Gastroesophageal sphincter (tissue), 4 donors: ENCODE data around the gene ADD1. TPM values are rescaled to one million over a fixed set of nuclear protein-coding genes. Genes with fewer than 3 reads are reported as not detected.

Experiments
- ATAC-seq: fragments of 150-250 bp; one replicate; pipeline ENCODE4 v1.9.1; 2016; ENCODE audit warnings: mild to moderate bottlenecking, moderate library complexity
- H3K27ac ChIP-seq, 4 donors: fragments of 200-600 bp; sonication (generic) in 3 of 4; 1 replicate in 3 of 4; 2 replicates in 1 of 4; pipeline ENCODE4 v1.5.1; 2016 to 2019
- H3K27me3 ChIP-seq: fragments of 200-600 bp; sonication (generic); one replicate; pipeline ENCODE4 v1.5.1; 2019
- H3K36me3 ChIP-seq, 2 donors: fragments of 200-600 bp; sonication (generic); one replicate each; pipeline ENCODE4 v1.5.1; 2019; ENCODE audit warnings: control low read depth in 1 of 2
- H3K4me1 ChIP-seq, 3 donors: fragments of 200-600 bp; sonication (generic); 1 replicate in 2 of 3; 2 replicates in 1 of 3; pipeline ENCODE4 v1.5.1; 2016 to 2019; ENCODE audit warnings: control low read depth in 2 of 3
- H3K4me3 ChIP-seq, 2 donors: fragments of 200-600 bp; sonication (generic); one replicate each; pipeline ENCODE4 v1.5.1; 2019; ENCODE audit warnings: mild to moderate bottlenecking in 1 of 2, moderate library complexity in 1 of 2
- H3K9me3 ChIP-seq, 3 donors: fragments of 200-600 bp; sonication (generic); one replicate each; pipeline ENCODE4 v1.5.1; 2017 to 2019; ENCODE audit warnings: control low read depth in 2 of 3
- EP300 ChIP-seq: sonication (generic); formaldehyde crosslinking; IDR thresholded peaks from one replicate; pipeline ENCODE4 v1.6.1; 2017; ENCODE audit warnings: antibody characterized with exemption, mild to moderate bottlenecking
- POLR2A ChIP-seq, 2 donors: fragments of 450-650 bp; IDR thresholded peaks; one replicate each; pipeline ENCODE4 v1.6.1; 2017; ENCODE audit warnings: antibody characterized with exemption in 2 of 2, mild to moderate bottlenecking in 2 of 2, moderate library complexity in 1 of 2
- POLR2AphosphoS5 ChIP-seq: sonication (generic); formaldehyde crosslinking; IDR thresholded peaks from one replicate; pipeline ENCODE4 v1.6.1; 2017; ENCODE audit warnings: antibody characterized with exemption
- WGBS, 2 donors: methylation state at CpG; one replicate each; pipeline ENCODE4 v1.1.5; 2018; ENCODE audit warnings: low coverage in 1 of 2; 5-methylcytosine and 5-hydroxymethylcytosine counted together
- total RNA-seq, 4 donors: library from RNA; depleted of rRNA; stranded (reverse); fragments of >200 nt; gene quantifications; one replicate each; pipeline ENCODE4 v1.1.0, GENCODE V29; 2016
- TF ChIP-seq, protein P1 (sequence below), 4 experiments: fragments of 200-600 bp in 2 of 4; fragments of 450-650 bp in 2 of 4; sonication (generic) in 1 of 4; IDR thresholded peaks; one replicate each; pipeline ENCODE4 v1.5.1; 2017 to 2019; ENCODE audit warnings: antibody characterized with exemption in 4 of 4, mild to moderate bottlenecking in 2 of 4, moderate library complexity in 2 of 4

Gene ADD1
- total RNA-seq, 4 donors from 2014 or later: 230 to 384 (median 297) TPM

DNA sequence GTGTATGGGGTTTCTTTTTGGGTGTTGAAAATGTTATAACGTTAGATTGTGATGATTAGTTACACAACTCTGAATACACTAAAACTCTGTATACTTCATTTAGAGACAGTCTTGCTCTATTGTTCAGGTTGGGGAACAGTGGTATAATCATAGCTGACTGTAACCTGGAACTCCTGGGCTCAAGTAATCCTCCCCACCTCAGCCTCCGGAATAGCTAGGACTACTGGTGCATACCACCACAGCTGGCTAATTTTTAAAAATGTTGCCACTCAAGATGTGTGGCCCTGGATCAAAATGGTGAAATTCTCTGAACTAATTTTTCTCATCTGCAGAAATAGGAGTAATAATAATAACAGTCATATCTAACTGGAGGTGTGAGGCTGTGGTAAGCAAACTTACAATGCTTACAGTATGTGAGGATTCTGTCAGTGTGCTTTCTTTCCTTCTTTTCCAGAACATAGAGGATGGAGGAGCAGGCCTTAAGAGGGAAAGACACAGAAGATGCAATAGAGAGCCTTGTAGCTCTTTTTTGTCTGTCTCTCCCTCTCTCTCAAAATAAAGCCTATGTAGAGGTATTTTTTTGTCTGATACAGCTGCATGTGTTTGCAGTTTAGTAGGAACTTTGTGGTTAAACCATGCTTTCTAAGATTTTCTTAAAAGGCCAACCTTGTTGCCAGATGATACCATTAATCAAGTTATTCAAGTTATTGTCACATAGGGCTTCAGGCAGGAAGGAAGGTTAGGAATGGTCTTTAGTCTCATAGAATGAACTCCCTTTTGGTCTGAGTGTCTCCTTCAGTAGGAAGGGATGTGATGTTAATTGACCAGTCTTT lies 7.5 kb downstream of the ADD1 start:
- Histone ChIP-seq H3K9me3 (no peaks in the 10 kb centered on the region), H3K27ac (peak overlapping the region in 2 of 4 donors; percentile 25 to 35), H3K4me3 (no peak overlapping the region), H3K27me3 (no peaks in the 10 kb centered on the region), H3K36me3 (peaks cover 0 to 17% of the 10 kb centered on the region in 2 donors), H3K4me1 (peaks cover 3 to 98% (median 54%) of the 10 kb centered on the region in 3 donors)
- TF ChIP-seq, protein P1, sequence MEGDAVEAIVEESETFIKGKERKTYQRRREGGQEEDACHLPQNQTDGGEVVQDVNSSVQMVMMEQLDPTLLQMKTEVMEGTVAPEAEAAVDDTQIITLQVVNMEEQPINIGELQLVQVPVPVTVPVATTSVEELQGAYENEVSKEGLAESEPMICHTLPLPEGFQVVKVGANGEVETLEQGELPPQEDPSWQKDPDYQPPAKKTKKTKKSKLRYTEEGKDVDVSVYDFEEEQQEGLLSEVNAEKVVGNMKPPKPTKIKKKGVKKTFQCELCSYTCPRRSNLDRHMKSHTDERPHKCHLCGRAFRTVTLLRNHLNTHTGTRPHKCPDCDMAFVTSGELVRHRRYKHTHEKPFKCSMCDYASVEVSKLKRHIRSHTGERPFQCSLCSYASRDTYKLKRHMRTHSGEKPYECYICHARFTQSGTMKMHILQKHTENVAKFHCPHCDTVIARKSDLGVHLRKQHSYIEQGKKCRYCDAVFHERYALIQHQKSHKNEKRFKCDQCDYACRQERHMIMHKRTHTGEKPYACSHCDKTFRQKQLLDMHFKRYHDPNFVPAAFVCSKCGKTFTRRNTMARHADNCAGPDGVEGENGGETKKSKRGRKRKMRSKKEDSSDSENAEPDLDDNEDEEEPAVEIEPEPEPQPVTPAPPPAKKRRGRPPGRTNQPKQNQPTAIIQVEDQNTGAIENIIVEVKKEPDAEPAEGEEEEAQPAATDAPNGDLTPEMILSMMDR (IDR thresholded peaks at IDR 0.05): no peak
- TF ChIP-seq EP300 (no peak), POLR2A (IDR thresholded peaks at IDR 0.05) (no peak), POLR2AphosphoS5 (no peak)
- 33 to 40% methylated on average over 1 to 2 of the region's 2 CpGs for WGBS, 2 donors
- ATAC-seq: no peak

- no peaks in the 10 kb centered on the region for H3K27me3 ChIP-seq
- TF ChIP-seq POLR2A (IDR thresholded peaks at IDR 0.05) (no peak), EP300 (no peak), POLR2AphosphoS5 (no peak)
- TF ChIP-seq, protein P1 (IDR thresholded peaks at IDR 0.05): no peak
- H3K4me1 ChIP-seq: peaks cover 3 to 96% (median 54%) of the 10 kb centered on the region in 3 donors
- peak; percentile 68 for ATAC-seq
- H3K9me3 ChIP-seq: no peaks in the 10 kb centered on the region
- peak overlapping the region in 2 of 4 donors; percentile 3 to 39 for H3K27ac ChIP-seq
- no peak overlapping the region for H3K4me3 ChIP-seq
- WGBS, 2 donors: 27 to 41% methylated on average over 3 to 7 of the region's 7 CpGs
- H3K36me3 ChIP-seq: peaks cover 0 to 17% of the 10 kb centered on the region in 2 donors
Measured at GRCh38 chr4:2852481-2852921, 8.9 kb downstream of the ADD1 start.

DNA sequence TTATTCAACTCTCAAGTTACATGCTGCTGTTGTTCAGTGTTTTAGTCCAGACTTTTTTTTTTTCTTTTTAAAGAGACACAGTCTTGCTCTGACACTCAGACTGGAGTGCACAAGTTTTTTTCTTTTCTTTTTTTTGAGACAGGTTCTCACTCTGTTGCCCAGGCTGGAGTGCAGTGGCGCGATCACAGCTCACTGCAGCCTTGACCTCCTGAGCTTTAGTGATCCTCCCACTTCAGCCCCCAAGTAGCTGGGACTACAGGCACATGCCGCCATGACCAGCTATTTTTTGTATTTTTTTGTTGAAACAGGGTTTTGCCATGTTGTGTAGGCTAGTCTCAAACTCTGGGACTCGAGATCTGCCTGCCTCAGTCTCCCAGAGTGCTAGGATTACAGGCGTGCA lies 11.9 kb downstream of the ADD1 start:
- Histone ChIP-seq H3K27me3 (no peaks in the 10 kb centered on the region), H3K36me3 (peaks cover 0 to 17% of the 10 kb centered on the region in 2 donors), H3K4me3 (no peak overlapping the region), H3K4me1 (peaks cover 26 to 98% (median 57%) of the 10 kb centered on the region in 3 donors), H3K9me3 (no peaks in the 10 kb centered on the region), H3K27ac (peak overlapping the region in 2 of 4 donors; percentile 48 to 49)
- TF ChIP-seq, protein P1 (IDR thresholded peaks at IDR 0.05): no peak
- TF ChIP-seq POLR2AphosphoS5: no peak
- TF ChIP-seq POLR2A (IDR thresholded peaks at IDR 0.05): no peak
- TF ChIP-seq EP300: no peak
- WGBS, 2 donors: 80 to 89% methylated on average over 1 to 5 of the region's 5 CpGs
- no peak for ATAC-seq

GRCh38 chr4:2856266-2856665 lies 12.6 kb downstream of the ADD1 start:
- TF ChIP-seq POLR2A (IDR thresholded peaks at IDR 0.05): no peak
- TF ChIP-seq, protein P1 (IDR thresholded peaks at IDR 0.05): no peak
- TF ChIP-seq POLR2AphosphoS5: no peak
- peaks cover 0 to 17% of the 10 kb centered on the region in 2 donors for H3K36me3 ChIP-seq
- H3K4me1 ChIP-seq: peaks cover 29 to 98% (median 59%) of the 10 kb centered on the region in 3 donors
- no peaks in the 10 kb centered on the region for H3K9me3 ChIP-seq
- no peak for ATAC-seq
- no peaks in the 10 kb centered on the region for H3K27me3 ChIP-seq
- H3K27ac ChIP-seq: peak overlapping the region in 1 of 4 donors; percentile 48
- no peak overlapping the region for H3K4me3 ChIP-seq
- 67 to 87% methylated on average over 1 to 3 of the region's 3 CpGs for WGBS, 2 donors
